ENCODE measurements around the gene ASB1. TPM values are rescaled to one million over a fixed set of nuclear protein-coding genes. Genes with fewer than 3 reads are reported as not detected.

The ASB1 gene
- total RNA-seq, 4 donors from 2014 or later, result 3.9 to 17.7 (median 8.9) TPM

GRCh38 chr2:238408615-238409340 is 17.9 kb upstream of the ASB1 start:
- H3K4me3 ChIP-seq, result no peak overlapping the region
- H3K27me3 ChIP-seq, result no peaks in the 10 kb centered on the region
- H3K4me1 ChIP-seq, result no peaks in the 10 kb centered on the region
- 76 to 84% methylated on average over 3 to 11 of the region's 17 CpGs for WGBS, 2 donors
- no peak for DNase-seq
- no peak overlapping the region for H3K27ac ChIP-seq
- intact Hi-C loops (cut with DNase I), result no loop called here
- no peaks in the 10 kb centered on the region for H3K36me3 ChIP-seq
- H3K9me3 ChIP-seq, result no peaks in the 10 kb centered on the region
- TF ChIP-seq POLR2A (IDR thresholded peaks at IDR 0.05), result no peak
- TF ChIP-seq, protein P1, sequence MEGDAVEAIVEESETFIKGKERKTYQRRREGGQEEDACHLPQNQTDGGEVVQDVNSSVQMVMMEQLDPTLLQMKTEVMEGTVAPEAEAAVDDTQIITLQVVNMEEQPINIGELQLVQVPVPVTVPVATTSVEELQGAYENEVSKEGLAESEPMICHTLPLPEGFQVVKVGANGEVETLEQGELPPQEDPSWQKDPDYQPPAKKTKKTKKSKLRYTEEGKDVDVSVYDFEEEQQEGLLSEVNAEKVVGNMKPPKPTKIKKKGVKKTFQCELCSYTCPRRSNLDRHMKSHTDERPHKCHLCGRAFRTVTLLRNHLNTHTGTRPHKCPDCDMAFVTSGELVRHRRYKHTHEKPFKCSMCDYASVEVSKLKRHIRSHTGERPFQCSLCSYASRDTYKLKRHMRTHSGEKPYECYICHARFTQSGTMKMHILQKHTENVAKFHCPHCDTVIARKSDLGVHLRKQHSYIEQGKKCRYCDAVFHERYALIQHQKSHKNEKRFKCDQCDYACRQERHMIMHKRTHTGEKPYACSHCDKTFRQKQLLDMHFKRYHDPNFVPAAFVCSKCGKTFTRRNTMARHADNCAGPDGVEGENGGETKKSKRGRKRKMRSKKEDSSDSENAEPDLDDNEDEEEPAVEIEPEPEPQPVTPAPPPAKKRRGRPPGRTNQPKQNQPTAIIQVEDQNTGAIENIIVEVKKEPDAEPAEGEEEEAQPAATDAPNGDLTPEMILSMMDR (IDR thresholded peaks at IDR 0.05), result no peak

GRCh38 chr2:238409341-238410199 is 17.2 kb upstream of the ASB1 start:
- Histone ChIP-seq H3K27ac (no peak overlapping the region), H3K4me1 (no peaks in the 10 kb centered on the region), H3K36me3 (no peaks in the 10 kb centered on the region), H3K4me3 (no peak overlapping the region), H3K27me3 (no peaks in the 10 kb centered on the region), H3K9me3 (no peaks in the 10 kb centered on the region)
- WGBS, 2 donors, result 88 to 92% methylated on average over 33 to 34 of the region's 34 CpGs
- intact Hi-C loops (cut with DNase I), result no loop called here
- TF ChIP-seq POLR2A (IDR thresholded peaks at IDR 0.05), result no peak
- TF ChIP-seq, protein P1 (IDR thresholded peaks at IDR 0.05), result no peak
- DNase-seq, result no peak

DNA sequence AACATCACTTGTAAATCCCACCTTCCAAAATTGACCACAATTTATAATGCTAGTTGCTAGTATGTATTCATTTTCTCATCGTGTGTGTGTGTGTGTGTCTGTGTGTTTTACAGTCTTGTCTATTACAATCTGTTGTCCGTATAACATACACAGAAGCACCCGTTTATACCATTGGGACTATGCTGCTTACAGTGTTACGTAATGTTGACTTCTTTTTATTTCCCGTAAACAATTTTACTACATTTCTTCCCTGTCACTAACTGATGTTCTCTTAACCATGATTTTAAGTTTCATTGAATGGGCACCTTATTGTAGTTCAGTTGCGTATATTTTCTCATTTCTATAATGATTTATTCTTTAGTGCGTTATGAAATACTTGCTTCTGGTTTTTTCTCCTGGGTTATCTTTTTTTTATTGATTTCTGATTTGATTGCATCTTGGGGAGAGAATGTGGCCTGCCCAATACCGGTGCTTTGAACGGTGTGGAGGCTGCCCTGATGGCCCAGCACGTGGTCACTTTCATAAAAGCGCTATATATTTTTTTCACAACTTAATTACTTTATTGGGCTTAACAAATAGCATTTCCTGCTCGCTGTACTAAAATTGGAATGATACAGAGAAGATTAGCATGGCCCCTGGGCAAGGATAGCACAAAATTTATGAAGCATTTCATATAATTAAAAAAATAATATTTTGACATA is 14.5 kb upstream of the ASB1 start:
- Histone ChIP-seq H3K27ac (no peak overlapping the region), H3K4me3 (no peak overlapping the region), H3K36me3 (no peaks in the 10 kb centered on the region), H3K4me1 (peaks cover 0 to 3% (median 0%) of the 10 kb centered on the region in 3 donors), H3K27me3 (no peaks in the 10 kb centered on the region), H3K9me3 (no peaks in the 10 kb centered on the region)
- no peak for DNase-seq
- intact Hi-C loops (cut with DNase I), result no loop called here
- no peak for TF ChIP-seq POLR2A (IDR thresholded peaks at IDR 0.05)
- TF ChIP-seq, protein P1 (IDR thresholded peaks at IDR 0.05), result no peak
- 85 to 95% methylated on average over 12 of the region's 12 CpGs for WGBS, 2 donors

GRCh38 chr2:238413368-238413767 is 13.4 kb upstream of the ASB1 start:
- H3K4me1 ChIP-seq, result peaks cover 0 to 10% (median 0%) of the 10 kb centered on the region in 3 donors
- TF ChIP-seq POLR2A (IDR thresholded peaks at IDR 0.05), result no peak
- TF ChIP-seq, protein P1 (IDR thresholded peaks at IDR 0.05), result no peak
- intact Hi-C loops (cut with DNase I), result no loop called here
- no peaks in the 10 kb centered on the region for H3K36me3 ChIP-seq
- no peaks in the 10 kb centered on the region for H3K9me3 ChIP-seq
- no peak for DNase-seq
- no peak overlapping the region for H3K27ac ChIP-seq
- 77 to 91% methylated on average over 2 of the region's 2 CpGs for WGBS, 2 donors
- no peaks in the 10 kb centered on the region for H3K27me3 ChIP-seq
- H3K4me3 ChIP-seq, result no peak overlapping the region

Data from esophagus squamous epithelium (tissue), 5 donors.